Ishikawa (cell line): ENCODE results near the gene CHFR.

ENCODE experiments used
- CEBPB ChIP-seq: IDR thresholded peaks from 2 replicates; pipeline ENCODE4 v1.6.1; 2012
- CREB1 ChIP-seq: IDR thresholded peaks from 2 replicates; pipeline ENCODE4 v1.6.1; 2012; ENCODE audit warnings: low read depth
- EGR1 ChIP-seq: IDR thresholded peaks from 2 replicates; pipeline ENCODE4 v1.6.1; 2012
- EP300 ChIP-seq: IDR thresholded peaks from 2 replicates; pipeline ENCODE4 v1.6.1; 2012; ENCODE audit warnings: borderline replicate concordance
- FOXM1 ChIP-seq: IDR thresholded peaks from 2 replicates; pipeline ENCODE4 v1.6.1; 2012; ENCODE audit warnings: low read depth, borderline replicate concordance
- NFIC ChIP-seq: IDR thresholded peaks from 2 replicates; pipeline ENCODE4 v1.6.1; 2012
- RAD21 ChIP-seq: IDR thresholded peaks from 2 replicates; pipeline ENCODE4 v1.6.1; 2012; ENCODE audit warnings: low read depth
- REST ChIP-seq: IDR thresholded peaks from 2 replicates; pipeline ENCODE4 v1.6.1; 2012; ENCODE audit warnings: low read depth, mild to moderate bottlenecking
- TAF1 ChIP-seq: IDR thresholded peaks from 2 replicates; pipeline ENCODE4 v1.6.1; 2012; ENCODE audit warnings: low read depth, mild to moderate bottlenecking
- TCF12 ChIP-seq: IDR thresholded peaks from 2 replicates; pipeline ENCODE4 v1.6.1; 2012; ENCODE audit warnings: low read depth
- TEAD4 ChIP-seq: IDR thresholded peaks from 2 replicates; pipeline ENCODE4 v1.6.1; 2012
- USF1 ChIP-seq: IDR thresholded peaks from 2 replicates; pipeline ENCODE4 v1.6.1; 2012
- YY1 ChIP-seq: IDR thresholded peaks from 2 replicates; pipeline ENCODE4 v1.6.1; 2012; ENCODE audit warnings: low read depth
- ZBTB7A ChIP-seq: IDR thresholded peaks from 2 replicates; pipeline ENCODE4 v1.6.1; 2012; ENCODE audit warnings: low read depth
- TF ChIP-seq, protein P1 (sequence below): IDR thresholded peaks from 2 replicates; pipeline ENCODE4 v1.6.1; 2012

CHFR gene

GRCh38 chr12:132788375-132789098 lies 98.9 kb downstream of the CHFR start:
- TF ChIP-seq NFIC (no peak), CEBPB (no peak), RAD21 (no peak), EGR1 (no peak), EP300 (no peak), TCF12 (no peak), CREB1 (no peak), TEAD4 (no peak), USF1 (no peak), ZBTB7A (no peak), TAF1 (no peak), YY1 (no peak), REST (no peak), FOXM1 (no peak)
- TF ChIP-seq, protein P1, sequence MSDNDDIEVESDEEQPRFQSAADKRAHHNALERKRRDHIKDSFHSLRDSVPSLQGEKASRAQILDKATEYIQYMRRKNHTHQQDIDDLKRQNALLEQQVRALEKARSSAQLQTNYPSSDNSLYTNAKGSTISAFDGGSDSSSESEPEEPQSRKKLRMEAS = no peak

- TF ChIP-seq TEAD4 (no peak), EGR1 (no peak), CEBPB (no peak), YY1 (no peak), RAD21 (no peak), EP300 (no peak), TCF12 (no peak), TAF1 (no peak), CREB1 (no peak), NFIC (no peak), FOXM1 (no peak), REST (no peak), ZBTB7A (no peak)
- TF ChIP-seq, protein P1 = no peak
These were observed 99.5 kb downstream of the CHFR start for GRCh38 chr12:132787877-132788276.

- no peak for TF ChIP-seq USF1
These were observed 101.2 kb downstream of the CHFR start for GRCh38 chr12:132786192-132786591.

GRCh38 chr12:132784580-132784979 lies 102.8 kb downstream of the CHFR start:
- TF ChIP-seq CEBPB (no peak), RAD21 (no peak)

GRCh38 chr12:132783917-132784531 lies 103.4 kb downstream of the CHFR start:
- TF ChIP-seq TEAD4 (no peak), TAF1 (no peak), RAD21 (no peak), FOXM1 (no peak), USF1 (no peak), EP300 (no peak), YY1 (no peak)
